GM19372 (cell line): ENCODE results near the gene PDE11A.

Experiments used
- ATAC-seq: cut with Tn5 transposase; IDR thresholded peaks from one replicate; pipeline ENCODE4 v1.9.1; 2021; ENCODE audit warnings: mild to moderate bottlenecking, low read depth, moderate library complexity; ENCODE audit not compliant: unreplicated experiment

Gene PDE11A

GRCh38 chr2:177592397-177592796 lies 480.2 kb downstream of the PDE11A start:
- ATAC-seq: no peak

GRCh38 chr2:177589186-177589585 lies 483.4 kb downstream of the PDE11A start:
- no peak for ATAC-seq

- ATAC-seq: no peak
Measured at GRCh38 chr2:177588671-177589070, 483.9 kb downstream of the PDE11A start.

GRCh38 chr2:177587371-177587770 lies 485.2 kb downstream of the PDE11A start:
- ATAC-seq: no peak

- no peak for ATAC-seq
Measured at GRCh38 chr2:177586154-177586553, 486.4 kb downstream of the PDE11A start.

- ATAC-seq: no peak
Measured at GRCh38 chr2:177585234-177585863, 487.2 kb downstream of the PDE11A start.

GRCh38 chr2:177584030-177584692 lies 488.4 kb downstream of the PDE11A start:
- no peak for ATAC-seq

GRCh38 chr2:177582000-177582399 lies 490.6 kb downstream of the PDE11A start:
- ATAC-seq: no peak

GRCh38 chr2:177579486-177580036 lies 493.0 kb downstream of the PDE11A start:
- ATAC-seq: no peak

GRCh38 chr2:177578454-177578853 lies 494.1 kb downstream of the PDE11A start:
- ATAC-seq: no peak

GRCh38 chr2:177577075-177577474 lies 495.5 kb downstream of the PDE11A start:
- ATAC-seq: no peak

- ATAC-seq: no peak
Measured at GRCh38 chr2:177575358-177575757, 497.2 kb downstream of the PDE11A start.

GRCh38 chr2:177574356-177574755 lies 498.2 kb downstream of the PDE11A start:
- no peak for ATAC-seq
